ENCODE results near the gene KLHL29.

Gene KLHL29

DNA sequence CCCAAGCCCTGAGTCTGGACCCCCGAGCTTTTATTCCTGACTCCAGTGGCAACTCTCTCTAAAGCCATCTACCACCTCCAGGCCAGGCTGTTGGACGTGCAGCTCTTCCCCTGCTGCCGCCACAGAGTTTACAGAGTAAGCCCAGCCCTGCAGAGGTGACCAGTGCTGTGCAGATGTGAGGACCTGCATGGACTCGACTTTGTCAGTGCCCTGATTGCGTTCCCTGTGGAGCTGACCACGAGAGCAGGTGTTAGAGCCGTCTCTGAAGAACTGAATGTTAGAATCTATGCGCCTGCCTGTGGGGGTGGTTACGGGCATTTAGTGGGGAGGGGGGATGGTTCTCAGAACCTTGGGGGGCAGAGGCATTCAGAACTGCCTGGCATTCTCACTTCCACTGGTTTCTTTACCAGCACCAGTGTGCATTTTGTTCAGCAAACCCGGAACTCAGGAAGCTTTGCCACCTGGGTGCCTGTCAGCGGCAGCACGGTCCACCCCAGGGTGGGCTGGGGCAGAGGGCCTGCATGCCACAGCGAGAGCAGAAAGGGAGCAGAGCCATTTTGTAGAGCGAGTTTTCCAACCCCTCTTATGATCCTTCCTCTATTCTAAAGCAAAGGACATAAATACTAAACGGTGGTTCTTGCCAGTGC, 137.9 kb downstream of the KLHL29 start:
- Histone ChIP-seq H4K91ac (ENCODE audit: low read depth, low read length) (no peak overlapping the region), H2AK5ac (ENCODE audit: low read length) (no peak overlapping the region), H3K36me3 (ENCODE audit: control insufficient read depth in 1 of 2, insufficient read depth in 2 of 2, low read length in 2 of 2) (no peaks in the 10 kb centered on the region), H3K27ac (ENCODE audit: low read depth, low read length) (no peak overlapping the region), H3K4me1 (ENCODE audit: control insufficient read depth in 1 of 2, insufficient read depth in 2 of 2, low read length in 2 of 2) (peaks cover 7 to 21% of the 10 kb centered on the region in 2 experiments), H4K8ac (ENCODE audit: low read depth, low read length) (no peak overlapping the region), H2BK12ac (ENCODE audit: low read length) (no peak overlapping the region), H3K23ac (ENCODE audit: low read length) (no peak overlapping the region), H3K4me3 (ENCODE audit: low read depth, low read length) (no peak overlapping the region), H3K4ac (ENCODE audit: low read depth, low read length) (no peak overlapping the region), H2AFZ (ENCODE audit: insufficient read depth, low read length, poor library complexity) (no peak overlapping the region), H3K14ac (ENCODE audit: low read length) (no peak overlapping the region), H3K79me2 (ENCODE audit: control insufficient read depth, insufficient read depth, low read length, poor library complexity) (no peaks in the 10 kb centered on the region), H2BK120ac (ENCODE audit: insufficient read depth, low read length, poor library complexity) (no peak overlapping the region), H2BK5ac (ENCODE audit: low read depth, low read length, poor library complexity) (no peak overlapping the region), H3K27me3 (ENCODE audit: insufficient read depth, low read length) (no peaks in the 10 kb centered on the region), H3K79me1 (ENCODE audit: low read length) (no peaks in the 10 kb centered on the region), H3K18ac (ENCODE audit: low read length) (no peak overlapping the region), H4K12ac (ENCODE audit: low read depth, low read length) (no peak overlapping the region), H3K9ac (ENCODE audit: low read length) (no peak overlapping the region), H3K9me3 (ENCODE audit: insufficient read depth, low read depth, low read length) (peaks cover 2% of the 10 kb centered on the region), H3K4me2 (ENCODE audit: low read length) (no peak overlapping the region)
- no peak for DNase-seq
- WGBS (ENCODE audit: extremely low coverage, insufficient coverage, insufficient read length): no CpG with 5 or more reads among the region's 15 CpGs

DNA sequence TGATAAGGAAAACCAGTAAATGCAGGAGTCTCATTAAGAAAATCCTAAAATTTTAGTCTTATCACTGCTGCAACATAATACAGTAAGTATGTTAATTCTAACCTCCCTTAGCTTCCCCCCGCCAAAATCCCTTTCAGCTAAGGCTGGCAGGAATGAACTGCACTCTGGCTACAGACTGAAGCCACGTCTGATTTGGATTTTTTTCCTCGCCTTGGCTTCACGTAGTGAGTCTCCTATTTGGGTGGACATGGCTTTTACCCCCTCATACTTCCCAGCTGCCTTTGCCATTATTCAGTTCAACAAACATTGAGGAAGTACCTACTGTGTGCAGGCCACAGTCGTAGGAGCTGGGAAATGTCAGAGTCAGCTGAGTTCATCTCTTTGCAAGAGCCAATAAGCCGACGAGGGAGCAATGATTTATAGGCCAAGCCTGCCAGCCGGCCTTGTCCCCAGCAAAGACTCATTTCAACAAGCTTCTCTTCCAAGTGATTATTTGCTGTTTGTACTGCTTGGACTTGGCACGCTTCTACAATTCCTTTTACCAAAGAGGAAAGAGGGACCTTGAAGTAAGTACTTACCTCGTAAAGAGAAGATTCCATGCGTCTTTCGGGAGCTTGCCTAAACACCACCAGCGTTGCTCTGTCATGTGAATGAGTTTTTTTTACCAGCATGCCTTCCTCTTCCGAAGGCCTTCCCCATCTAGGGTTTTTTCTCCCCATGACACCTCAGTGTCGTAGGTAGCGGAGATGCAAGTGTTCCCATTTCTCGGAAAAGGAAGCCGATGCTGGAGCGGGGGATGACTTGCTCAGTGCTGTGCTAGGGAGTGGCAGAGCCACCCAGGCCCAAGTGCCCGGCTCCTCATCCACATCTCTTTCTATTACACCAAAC, 138.6 kb downstream of the KLHL29 start:
- H3K23ac ChIP-seq (ENCODE audit: low read length): no peak overlapping the region
- H2AK5ac ChIP-seq (ENCODE audit: low read length): no peak overlapping the region
- H4K91ac ChIP-seq (ENCODE audit: low read depth, low read length): no peak overlapping the region
- DNase-seq: peak in 1 of 2 donors; percentile 5
- H3K79me1 ChIP-seq (ENCODE audit: low read length): no peaks in the 10 kb centered on the region
- no peak overlapping the region for H2AFZ ChIP-seq (ENCODE audit: insufficient read depth, low read length, poor library complexity)
- no peaks in the 10 kb centered on the region for H3K36me3 ChIP-seq (ENCODE audit: control insufficient read depth in 1 of 2, insufficient read depth in 2 of 2, low read length in 2 of 2)
- H3K9me3 ChIP-seq (ENCODE audit: insufficient read depth, low read depth, low read length): peaks cover 2% of the 10 kb centered on the region
- no peak overlapping the region for H3K4me3 ChIP-seq (ENCODE audit: low read depth, low read length)
- no peak overlapping the region for H3K18ac ChIP-seq (ENCODE audit: low read length)
- no peaks in the 10 kb centered on the region for H3K27me3 ChIP-seq (ENCODE audit: insufficient read depth, low read length)
- no peak overlapping the region for H4K8ac ChIP-seq (ENCODE audit: low read depth, low read length)
- no peaks in the 10 kb centered on the region for H3K79me2 ChIP-seq (ENCODE audit: control insufficient read depth, insufficient read depth, low read length, poor library complexity)
- no peak overlapping the region for H2BK12ac ChIP-seq (ENCODE audit: low read length)
- WGBS (ENCODE audit: extremely low coverage, insufficient coverage, insufficient read length): no CpG with 5 or more reads among the region's 20 CpGs
- no peak overlapping the region for H3K27ac ChIP-seq (ENCODE audit: low read depth, low read length)
- no peak overlapping the region for H2BK120ac ChIP-seq (ENCODE audit: insufficient read depth, low read length, poor library complexity)
- no peak overlapping the region for H3K14ac ChIP-seq (ENCODE audit: low read length)
- H4K12ac ChIP-seq (ENCODE audit: low read depth, low read length): no peak overlapping the region
- H3K4me1 ChIP-seq (ENCODE audit: control insufficient read depth in 1 of 2, insufficient read depth in 2 of 2, low read length in 2 of 2): peaks cover 6 to 17% of the 10 kb centered on the region in 2 experiments
- H3K4ac ChIP-seq (ENCODE audit: low read depth, low read length): no peak overlapping the region
- H3K9ac ChIP-seq (ENCODE audit: low read length): no peak overlapping the region
- H3K4me2 ChIP-seq (ENCODE audit: low read length): no peak overlapping the region
- no peak overlapping the region for H2BK5ac ChIP-seq (ENCODE audit: low read depth, low read length, poor library complexity)

DNA sequence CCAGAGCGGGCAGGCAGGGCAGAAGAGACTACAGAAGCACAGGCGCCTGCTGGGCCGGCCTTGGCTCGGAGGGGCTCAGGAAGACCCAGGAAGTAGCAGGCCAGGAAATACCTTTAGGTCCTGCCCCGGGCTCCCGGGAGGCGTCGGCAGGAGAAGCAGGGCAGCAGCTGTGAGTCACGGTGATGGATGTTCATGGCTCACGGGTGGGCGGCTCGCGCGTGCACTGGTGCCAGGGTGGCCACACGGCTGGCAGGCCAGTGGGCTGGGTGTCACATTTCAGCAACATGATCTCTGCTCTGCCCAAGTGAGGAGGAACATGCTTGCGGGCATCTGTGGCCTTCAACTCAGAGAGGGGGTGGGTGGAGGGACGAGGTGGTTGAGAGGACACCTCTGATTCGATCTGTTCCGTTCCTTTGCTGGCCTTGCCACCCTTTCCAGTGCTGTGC, 139.3 kb downstream of the KLHL29 start:
- no peaks in the 10 kb centered on the region for H3K79me1 ChIP-seq (ENCODE audit: low read length)
- no peak overlapping the region for H3K4me2 ChIP-seq (ENCODE audit: low read length)
- no peak overlapping the region for H3K4me3 ChIP-seq (ENCODE audit: low read depth, low read length)
- no peak overlapping the region for H4K8ac ChIP-seq (ENCODE audit: low read depth, low read length)
- no peak overlapping the region for H2BK12ac ChIP-seq (ENCODE audit: low read length)
- H3K23ac ChIP-seq (ENCODE audit: low read length): no peak overlapping the region
- no peak overlapping the region for H3K18ac ChIP-seq (ENCODE audit: low read length)
- H3K4ac ChIP-seq (ENCODE audit: low read depth, low read length): no peak overlapping the region
- no peak overlapping the region for H4K12ac ChIP-seq (ENCODE audit: low read depth, low read length)
- H3K27me3 ChIP-seq (ENCODE audit: insufficient read depth, low read length): no peaks in the 10 kb centered on the region
- WGBS (ENCODE audit: extremely low coverage, insufficient coverage, insufficient read length): no CpG with 5 or more reads among the region's 19 CpGs
- H3K36me3 ChIP-seq (ENCODE audit: control insufficient read depth in 1 of 2, insufficient read depth in 2 of 2, low read length in 2 of 2): no peaks in the 10 kb centered on the region
- peaks cover 2% of the 10 kb centered on the region for H3K9me3 ChIP-seq (ENCODE audit: insufficient read depth, low read depth, low read length)
- H2AK5ac ChIP-seq (ENCODE audit: low read length): no peak overlapping the region
- H3K27ac ChIP-seq (ENCODE audit: low read depth, low read length): no peak overlapping the region
- no peak overlapping the region for H3K14ac ChIP-seq (ENCODE audit: low read length)
- H2BK120ac ChIP-seq (ENCODE audit: insufficient read depth, low read length, poor library complexity): no peak overlapping the region
- no peaks in the 10 kb centered on the region for H3K79me2 ChIP-seq (ENCODE audit: control insufficient read depth, insufficient read depth, low read length, poor library complexity)
- H3K9ac ChIP-seq (ENCODE audit: low read length): no peak overlapping the region
- peaks cover 3 to 13% of the 10 kb centered on the region in 2 experiments for H3K4me1 ChIP-seq (ENCODE audit: control insufficient read depth in 1 of 2, insufficient read depth in 2 of 2, low read length in 2 of 2)
- H2BK5ac ChIP-seq (ENCODE audit: low read depth, low read length, poor library complexity): no peak overlapping the region
- H2AFZ ChIP-seq (ENCODE audit: insufficient read depth, low read length, poor library complexity): no peak overlapping the region
- no peak for DNase-seq
- H4K91ac ChIP-seq (ENCODE audit: low read depth, low read length): no peak overlapping the region

DNA sequence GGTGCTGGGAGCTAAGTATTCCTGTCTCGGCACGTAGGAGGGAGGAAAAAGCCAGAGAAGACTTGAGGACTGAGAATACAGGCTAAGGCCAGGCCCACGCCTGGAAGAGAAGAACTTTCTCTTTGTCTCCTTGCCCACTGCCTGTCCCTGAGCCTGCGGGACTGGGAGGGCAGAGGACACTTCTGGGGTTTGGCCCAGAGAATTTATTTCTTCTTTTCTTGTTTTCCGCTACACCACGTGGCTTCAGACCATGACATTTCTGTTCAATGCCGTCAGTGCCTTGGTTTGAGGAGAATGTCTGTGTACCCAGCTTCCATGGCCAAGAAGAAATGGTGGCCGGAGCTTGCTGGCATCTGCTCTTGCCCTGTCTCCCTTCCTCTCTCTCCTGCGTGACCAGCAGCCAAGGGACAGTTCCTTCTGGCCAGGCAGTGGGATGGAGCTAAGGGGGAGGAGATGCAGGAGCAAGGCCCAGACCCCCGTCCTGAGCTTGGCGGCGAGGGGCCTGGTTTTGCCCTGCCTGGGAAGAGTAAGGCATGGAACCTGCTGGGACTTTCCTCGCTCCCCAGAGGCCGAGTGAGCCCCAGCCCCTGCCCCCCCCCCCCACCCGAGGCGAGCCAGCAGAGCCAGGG, 140.3 kb downstream of the KLHL29 start:
- no peak overlapping the region for H4K12ac ChIP-seq (ENCODE audit: low read depth, low read length)
- H3K14ac ChIP-seq (ENCODE audit: low read length): no peak overlapping the region
- H3K27ac ChIP-seq (ENCODE audit: low read depth, low read length): no peak overlapping the region
- H4K8ac ChIP-seq (ENCODE audit: low read depth, low read length): no peak overlapping the region
- H3K18ac ChIP-seq (ENCODE audit: low read length): no peak overlapping the region
- no peaks in the 10 kb centered on the region for H3K36me3 ChIP-seq (ENCODE audit: control insufficient read depth in 1 of 2, insufficient read depth in 2 of 2, low read length in 2 of 2)
- no peak overlapping the region for H3K4ac ChIP-seq (ENCODE audit: low read depth, low read length)
- H3K4me1 ChIP-seq (ENCODE audit: control insufficient read depth in 1 of 2, insufficient read depth in 2 of 2, low read length in 2 of 2): peaks cover 0 to 9% of the 10 kb centered on the region in 2 experiments
- H2BK12ac ChIP-seq (ENCODE audit: low read length): no peak overlapping the region
- no peak overlapping the region for H4K91ac ChIP-seq (ENCODE audit: low read depth, low read length)
- H3K23ac ChIP-seq (ENCODE audit: low read length): no peak overlapping the region
- peaks cover 2% of the 10 kb centered on the region for H3K9me3 ChIP-seq (ENCODE audit: insufficient read depth, low read depth, low read length)
- H3K79me1 ChIP-seq (ENCODE audit: low read length): no peaks in the 10 kb centered on the region
- no peak for DNase-seq
- H2AK5ac ChIP-seq (ENCODE audit: low read length): no peak overlapping the region
- no peak overlapping the region for H3K4me2 ChIP-seq (ENCODE audit: low read length)
- H3K79me2 ChIP-seq (ENCODE audit: control insufficient read depth, insufficient read depth, low read length, poor library complexity): no peaks in the 10 kb centered on the region
- H2BK120ac ChIP-seq (ENCODE audit: insufficient read depth, low read length, poor library complexity): no peak overlapping the region
- no peak overlapping the region for H3K9ac ChIP-seq (ENCODE audit: low read length)
- H2BK5ac ChIP-seq (ENCODE audit: low read depth, low read length, poor library complexity): no peak overlapping the region
- H3K4me3 ChIP-seq (ENCODE audit: low read depth, low read length): no peak overlapping the region
- WGBS (ENCODE audit: extremely low coverage, insufficient coverage, insufficient read length): no CpG with 5 or more reads among the region's 16 CpGs
- H2AFZ ChIP-seq (ENCODE audit: insufficient read depth, low read length, poor library complexity): no peak overlapping the region
- H3K27me3 ChIP-seq (ENCODE audit: insufficient read depth, low read length): no peaks in the 10 kb centered on the region
